Right lobe of liver (tissue), 6 donors: ENCODE data around the gene FAM240A. TPM values are rescaled to one million over a fixed set of nuclear protein-coding genes. Genes with fewer than 3 reads are reported as not detected.

Experiments used
- ATAC-seq, 4 donors: fragments of 200-7000 bp; cut with Tn5 transposase; one replicate each; pipeline ENCODE4 v1.9.1; 2020; ENCODE audit warnings: mild to moderate bottlenecking in 4 of 4, moderate library complexity in 4 of 4
- DNase-seq, 3 donors: peaks; one replicate each; pipeline ENCODE4 v3.0.0-alpha.2; 2020
- H3K27ac ChIP-seq, 3 donors: fragments of 200-600 bp; one replicate each; pipeline ENCODE4 v1.8.0; 2022
- H3K27me3 ChIP-seq, 2 donors: fragments of 200-600 bp; one replicate each; pipeline ENCODE4 v1.8.0; 2022
- H3K36me3 ChIP-seq, 4 donors: fragments of 200-600 bp; sonication (generic) in 1 of 4; one replicate each; pipeline versions ENCODE4 v1.5.1 to v1.8.0; 2017 to 2022; ENCODE audit warnings: control low read depth in 1 of 4
- H3K4me1 ChIP-seq, 4 donors: fragments of 200-600 bp; sonication (generic) in 1 of 4; one replicate each; pipeline versions ENCODE4 v1.5.1 to v1.8.0; 2017 to 2022; ENCODE audit warnings: control low read depth in 1 of 4
- H3K4me3 ChIP-seq, 3 donors: fragments of 200-600 bp; one replicate each; pipeline ENCODE4 v1.8.0; 2022
- H3K9me3 ChIP-seq, 4 donors: fragments of 200-600 bp; sonication (generic) in 1 of 4; one replicate each; pipeline versions ENCODE4 v1.5.1 to v1.8.0; 2017 to 2022; ENCODE audit warnings: control low read depth in 1 of 4
- CTCF ChIP-seq, 4 donors: fragments of 200-600 bp in 3 of 4; fragments of 450-650 bp in 1 of 4; IDR thresholded peaks; one replicate each; pipeline versions ENCODE4 v1.5.1 to v1.8.0; 2016 to 2022; ENCODE audit warnings: antibody characterized with exemption in 4 of 4, mild to moderate bottlenecking in 2 of 4
- POLR2A ChIP-seq: fragments of 450-650 bp; IDR thresholded peaks from one replicate; pipeline ENCODE4 v1.6.1; 2017; ENCODE audit warnings: antibody characterized with exemption, mild to moderate bottlenecking
- WGBS: methylation state at CpG from one replicate; pipeline ENCODE4 v1.1.6; 2018; ENCODE audit warnings: low coverage, low lambda C conversion rate; ENCODE audit not compliant: insufficient coverage; ENCODE audit errors: missing lambda C conversion rate; 5-methylcytosine and 5-hydroxymethylcytosine counted together
- intact Hi-C, 2 donors: fragments of 100-400 bp; cut with DNase I; formaldehyde crosslinking; loops; one replicate each; pipeline versions ENCODE4 v1.11.2 to v1.14.1; 2022
- total RNA-seq, 6 experiments: library from RNA; depleted of rRNA in 2 of 6; stranded (reverse); fragments of >200 nt in 2 of 6; fragmentation: NEBNext Ultra II Directional in 3 of 6; extraction: Animal tissue kit (Norgen Biotek cat#: 25700) in 3 of 6; gene quantifications; one replicate each; pipeline versions ENCODE4 v1.1.0 to v1.2.4, GENCODE V29; 2016 to 2023
- donor health status: DM: no; HTN: yes; CAD: no.
- donor health status: DM: no; HTN: no; CAD: no.
- donor health status: DM: no; HTN: no; CAD: no.
- donor health status: DM: no; HTN: yes; CAD: no.
- donor health status: DM: no; HTN: yes; CAD: no.

The FAM240A gene
- total RNA-seq, 6 experiments from 2014 or later, result not detected

GRCh38 chr3:46613313-46614005, 1.1 kb downstream of the FAM240A start:
- DNase-seq, result no peak
- no peak for TF ChIP-seq CTCF (IDR thresholded peaks at IDR 0.05)
- no peak for TF ChIP-seq POLR2A
- intact Hi-C loops, result no loop called here
- no peaks in the 10 kb centered on the region for H3K27me3 ChIP-seq
- H3K4me1 ChIP-seq, result peaks cover 0 to 21% (median 10%) of the 10 kb centered on the region in 4 donors
- H3K4me3 ChIP-seq, result no peak overlapping the region
- H3K27ac ChIP-seq, result no peak overlapping the region
- no peak for ATAC-seq
- no peaks in the 10 kb centered on the region for H3K9me3 ChIP-seq
- 86% methylated on average over 10 of the region's 10 CpGs for WGBS
- no peaks in the 10 kb centered on the region for H3K36me3 ChIP-seq

DNA sequence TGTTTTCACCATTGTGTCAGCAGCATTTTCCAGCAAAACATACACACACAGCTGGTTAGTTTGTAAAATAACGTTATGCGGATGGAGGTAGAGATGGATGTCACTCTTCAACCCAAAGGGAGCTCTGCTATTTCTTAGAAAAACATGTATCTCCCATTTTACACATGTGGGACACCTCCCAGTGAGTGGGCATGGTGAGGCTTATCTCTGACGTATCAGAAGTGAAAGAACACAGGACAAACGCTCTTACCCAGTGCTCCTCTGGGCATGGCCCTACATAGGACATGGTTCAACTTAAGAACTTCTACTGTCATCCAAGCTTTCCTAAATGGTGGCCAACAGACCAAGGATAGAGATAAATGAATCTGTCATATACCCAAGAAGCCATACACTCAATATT, 2.1 kb downstream of the FAM240A start:
- no peak overlapping the region for H3K27ac ChIP-seq
- H3K27me3 ChIP-seq, result no peaks in the 10 kb centered on the region
- WGBS, result 84% methylated on average over 4 of the region's 4 CpGs
- no peaks in the 10 kb centered on the region for H3K36me3 ChIP-seq
- no peak for TF ChIP-seq CTCF (IDR thresholded peaks at IDR 0.05)
- TF ChIP-seq POLR2A, result no peak
- no peak for DNase-seq
- peaks cover 0 to 16% (median 8%) of the 10 kb centered on the region in 4 donors for H3K4me1 ChIP-seq
- H3K9me3 ChIP-seq, result no peaks in the 10 kb centered on the region
- H3K4me3 ChIP-seq, result no peak overlapping the region
- intact Hi-C loops, result no loop called here
- ATAC-seq, result no peak

DNA sequence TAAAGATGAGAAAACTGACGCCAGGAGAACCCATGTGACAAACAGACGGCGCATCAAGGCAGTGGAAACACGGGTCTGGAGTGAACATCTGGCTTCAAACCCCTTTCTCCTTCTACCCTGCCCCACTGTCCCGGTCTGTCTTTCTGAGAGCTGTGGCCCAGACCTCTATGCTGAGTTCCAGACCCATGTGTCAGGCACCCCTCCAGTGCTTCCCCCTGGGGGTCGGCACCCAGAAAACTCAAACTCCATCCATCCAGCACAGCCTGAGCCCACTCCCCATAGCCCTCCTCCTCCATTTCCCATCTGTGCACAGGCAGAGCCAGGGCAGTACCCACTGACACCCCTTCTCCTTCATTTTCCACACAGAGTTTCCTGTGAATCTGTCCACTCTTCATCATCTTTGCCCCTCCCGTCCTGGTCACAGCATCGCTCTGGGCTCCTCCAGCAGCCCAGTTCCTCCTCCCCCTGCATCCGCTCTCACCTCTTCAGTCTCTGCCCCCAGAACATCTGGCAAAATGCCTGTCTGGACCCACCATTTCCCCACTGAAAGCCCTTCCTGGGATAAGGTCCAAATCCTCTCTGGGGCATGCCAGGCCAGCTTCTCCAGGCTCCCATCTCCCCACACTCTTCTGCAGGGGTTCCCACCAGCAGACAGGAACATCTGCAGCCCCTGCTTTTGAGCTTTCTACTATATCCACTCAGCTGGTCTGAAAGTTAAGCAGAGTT, 2.9 kb downstream of the FAM240A start:
- Histone ChIP-seq H3K27me3 (no peaks in the 10 kb centered on the region), H3K27ac (no peak overlapping the region), H3K4me3 (no peak overlapping the region), H3K4me1 (peaks cover 0 to 14% (median 5%) of the 10 kb centered on the region in 4 donors), H3K36me3 (no peaks in the 10 kb centered on the region), H3K9me3 (no peaks in the 10 kb centered on the region)
- WGBS, result 87% methylated on average over 5 of the region's 9 CpGs
- no peak for DNase-seq
- intact Hi-C loops, result no loop called here
- no peak for ATAC-seq
- TF ChIP-seq POLR2A (no peak), CTCF (IDR thresholded peaks at IDR 0.05) (no peak)

DNA sequence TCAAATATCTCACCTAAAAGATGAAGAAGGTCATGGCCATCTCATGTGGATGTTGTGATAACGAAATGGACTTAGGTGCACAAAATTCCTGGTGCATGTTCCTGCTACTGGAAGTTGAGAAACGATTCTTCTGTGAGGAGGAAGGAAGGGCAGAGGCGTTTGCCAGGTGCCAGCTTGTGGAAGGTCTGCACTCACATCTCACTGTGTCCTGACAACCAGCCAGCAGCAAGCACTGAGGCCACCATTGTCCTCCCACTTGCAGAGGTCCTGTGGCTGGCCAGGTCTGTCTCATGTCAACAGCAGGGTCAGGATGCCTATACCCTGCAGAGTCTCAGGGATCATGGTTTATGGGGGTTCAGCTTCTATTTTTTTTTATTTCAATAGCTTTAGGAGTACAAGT, 3.7 kb downstream of the FAM240A start:
- Histone ChIP-seq H3K4me1 (peaks cover 0 to 14% (median 5%) of the 10 kb centered on the region in 4 donors), H3K27ac (no peak overlapping the region), H3K27me3 (no peaks in the 10 kb centered on the region), H3K4me3 (no peak overlapping the region), H3K9me3 (no peaks in the 10 kb centered on the region), H3K36me3 (no peaks in the 10 kb centered on the region)
- no peak for TF ChIP-seq CTCF (IDR thresholded peaks at IDR 0.05)
- TF ChIP-seq POLR2A, result no peak
- no peak for DNase-seq
- ATAC-seq, result no peak
- intact Hi-C loops, result no loop called here
- WGBS, result 43% methylated on average over 2 of the region's 3 CpGs
